Tibial nerve (tissue), 4 donors: ENCODE measurements around the gene SMC2. TPM values are rescaled to one million over a fixed set of nuclear protein-coding genes. Genes with fewer than 3 reads are reported as not detected.

Experiments
- DNase-seq, 2 donors: peaks; one replicate each; pipeline ENCODE4 v3.0.0-alpha.2; 2019; ENCODE audit warnings: low spot score in 2 of 2
- H3K27ac ChIP-seq, 4 donors: fragments of 200-600 bp; sonication (generic) in 3 of 4; one replicate each; pipeline ENCODE4 v1.5.1; 2017 to 2019; ENCODE audit warnings: mild to moderate bottlenecking in 1 of 4
- H3K27me3 ChIP-seq, 2 donors: fragments of 200-600 bp; sonication (generic) in 1 of 2; one replicate each; pipeline versions ENCODE4 v1.5.1 to v1.6.0; 2017 to 2019
- H3K36me3 ChIP-seq, 3 donors: fragments of 200-600 bp; sonication (generic); one replicate each; pipeline ENCODE4 v1.5.1; 2018 to 2019
- H3K4me1 ChIP-seq, 4 donors: fragments of 200-600 bp; sonication (generic) in 3 of 4; one replicate each; pipeline ENCODE4 v1.5.1; 2017 to 2019
- H3K4me3 ChIP-seq, 4 donors: fragments of 200-600 bp; sonication (generic) in 3 of 4; one replicate each; pipeline ENCODE4 v1.5.1; 2017 to 2019; ENCODE audit warnings: mild to moderate bottlenecking in 1 of 4, moderate library complexity in 1 of 4
- H3K9me3 ChIP-seq, 4 donors: fragments of 200-600 bp; sonication (generic) in 3 of 4; one replicate each; pipeline ENCODE4 v1.5.1; 2017 to 2019
- EP300 ChIP-seq, 2 donors: sonication (generic); formaldehyde crosslinking; IDR thresholded peaks; one replicate each; pipeline ENCODE4 v1.6.1; 2017; ENCODE audit warnings: antibody characterized with exemption in 2 of 2, mild to moderate bottlenecking in 1 of 2
- POLR2A ChIP-seq, 2 donors: fragments of 450-650 bp; IDR thresholded peaks; one replicate each; pipeline ENCODE4 v1.6.1; 2017; ENCODE audit warnings: antibody characterized with exemption in 2 of 2, mild to moderate bottlenecking in 2 of 2, moderate library complexity in 2 of 2
- WGBS, 2 donors: methylation state at CpG; one replicate each; pipeline ENCODE4 v1.1.5; 2018; 5-methylcytosine and 5-hydroxymethylcytosine counted together
- total RNA-seq, 4 donors: library from RNA; depleted of rRNA; stranded (reverse); fragments of >200 nt; gene quantifications; one replicate each; pipeline ENCODE4 v1.1.0, GENCODE V29; 2016
- TF ChIP-seq, protein P1 (sequence below), 5 experiments: fragments of 200-600 bp in 3 of 5; fragments of 450-650 bp in 2 of 5; sonication (generic) in 3 of 5; IDR thresholded peaks; one replicate each; pipeline ENCODE4 v1.5.1; 2016 to 2019; ENCODE audit warnings: antibody characterized with exemption in 5 of 5, mild to moderate bottlenecking in 3 of 5, moderate library complexity in 2 of 5

Gene SMC2
- total RNA-seq, 4 donors from 2014 or later, result 4.7 to 13.5 (median 7.3) TPM

GRCh38 chr9:104104360-104104759 lies 10.3 kb downstream of the SMC2 start:
- Histone ChIP-seq H3K4me1 (no peaks in the 10 kb centered on the region), H3K36me3 (peaks cover 0 to 86% (median 5%) of the 10 kb centered on the region in 3 donors), H3K27ac (no peak overlapping the region), H3K9me3 (no peaks in the 10 kb centered on the region), H3K4me3 (no peak overlapping the region), H3K27me3 (no peaks in the 10 kb centered on the region)
- DNase-seq, result no peak
- TF ChIP-seq EP300 (IDR thresholded peaks at IDR 0.05), result no peak
- TF ChIP-seq, protein P1, sequence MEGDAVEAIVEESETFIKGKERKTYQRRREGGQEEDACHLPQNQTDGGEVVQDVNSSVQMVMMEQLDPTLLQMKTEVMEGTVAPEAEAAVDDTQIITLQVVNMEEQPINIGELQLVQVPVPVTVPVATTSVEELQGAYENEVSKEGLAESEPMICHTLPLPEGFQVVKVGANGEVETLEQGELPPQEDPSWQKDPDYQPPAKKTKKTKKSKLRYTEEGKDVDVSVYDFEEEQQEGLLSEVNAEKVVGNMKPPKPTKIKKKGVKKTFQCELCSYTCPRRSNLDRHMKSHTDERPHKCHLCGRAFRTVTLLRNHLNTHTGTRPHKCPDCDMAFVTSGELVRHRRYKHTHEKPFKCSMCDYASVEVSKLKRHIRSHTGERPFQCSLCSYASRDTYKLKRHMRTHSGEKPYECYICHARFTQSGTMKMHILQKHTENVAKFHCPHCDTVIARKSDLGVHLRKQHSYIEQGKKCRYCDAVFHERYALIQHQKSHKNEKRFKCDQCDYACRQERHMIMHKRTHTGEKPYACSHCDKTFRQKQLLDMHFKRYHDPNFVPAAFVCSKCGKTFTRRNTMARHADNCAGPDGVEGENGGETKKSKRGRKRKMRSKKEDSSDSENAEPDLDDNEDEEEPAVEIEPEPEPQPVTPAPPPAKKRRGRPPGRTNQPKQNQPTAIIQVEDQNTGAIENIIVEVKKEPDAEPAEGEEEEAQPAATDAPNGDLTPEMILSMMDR (IDR thresholded peaks at IDR 0.05), result no peak
- TF ChIP-seq POLR2A (IDR thresholded peaks at IDR 0.05), result no peak
- WGBS, 2 donors, result 76 to 94% methylated on average over 1 of the region's 1 CpG

- H3K27ac ChIP-seq, result no peak overlapping the region
- H3K4me1 ChIP-seq, result no peaks in the 10 kb centered on the region
- peaks cover 0 to 70% (median 2%) of the 10 kb centered on the region in 3 donors for H3K36me3 ChIP-seq
- no peaks in the 10 kb centered on the region for H3K9me3 ChIP-seq
- H3K27me3 ChIP-seq, result no peaks in the 10 kb centered on the region
- WGBS, 2 donors, result 97 to 98% methylated on average over 5 of the region's 5 CpGs
- no peak overlapping the region for H3K4me3 ChIP-seq
- DNase-seq, result no peak
- no peak for TF ChIP-seq EP300 (IDR thresholded peaks at IDR 0.05)
- TF ChIP-seq, protein P1 (IDR thresholded peaks at IDR 0.05), result no peak
- no peak for TF ChIP-seq POLR2A (IDR thresholded peaks at IDR 0.05)
These were observed 13.7 kb downstream of the SMC2 start for GRCh38 chr9:104107799-104108198.

GRCh38 chr9:104108315-104108714 lies 14.2 kb downstream of the SMC2 start:
- 70 to 72% methylated on average over 4 of the region's 4 CpGs for WGBS, 2 donors
- H3K27ac ChIP-seq, result no peak overlapping the region

DNA sequence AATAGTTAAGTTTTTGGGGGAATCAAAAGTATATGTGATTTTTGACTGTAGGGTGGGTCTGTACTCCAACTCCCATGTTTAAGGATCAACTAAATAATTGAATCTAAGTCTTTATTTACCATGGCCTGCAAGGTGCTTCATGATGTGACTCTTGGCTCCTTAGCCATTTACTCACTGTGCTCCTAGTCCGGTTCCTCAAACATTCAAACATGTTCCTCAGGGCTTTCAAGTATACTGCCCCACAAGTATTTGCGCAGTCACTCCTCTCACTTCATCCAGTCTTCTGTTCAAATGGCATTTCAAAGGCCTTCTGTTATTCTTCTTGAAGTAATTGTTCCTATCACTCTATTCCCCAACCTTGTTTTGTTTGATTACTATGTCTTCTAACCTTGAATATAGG lies 16.4 kb downstream of the SMC2 start:
- Histone ChIP-seq H3K4me1 (no peaks in the 10 kb centered on the region), H3K27ac (no peak overlapping the region), H3K36me3 (peaks cover 0 to 55% (median 2%) of the 10 kb centered on the region in 3 donors), H3K27me3 (no peaks in the 10 kb centered on the region), H3K4me3 (no peak overlapping the region), H3K9me3 (no peaks in the 10 kb centered on the region)
- whole genome bisulfite sequencing, 2 donors, result 94 to 98% methylated on average over 2 of the region's 2 CpGs
- TF ChIP-seq POLR2A (IDR thresholded peaks at IDR 0.05) (no peak), EP300 (IDR thresholded peaks at IDR 0.05) (no peak)
- TF ChIP-seq, protein P1 (IDR thresholded peaks at IDR 0.05), result no peak
- DNase-seq, result no peak

More at GRCh38 chr9:104108315-104108714, 14.2 kb downstream of the SMC2 start:
- Histone ChIP-seq H3K4me3 (no peak overlapping the region), H3K4me1 (no peaks in the 10 kb centered on the region), H3K36me3 (peaks cover 0 to 65% (median 2%) of the 10 kb centered on the region in 3 donors), H3K9me3 (no peaks in the 10 kb centered on the region), H3K27me3 (no peaks in the 10 kb centered on the region)
- DNase-seq, result no peak
- TF ChIP-seq POLR2A (IDR thresholded peaks at IDR 0.05), result no peak
- no peak for TF ChIP-seq EP300 (IDR thresholded peaks at IDR 0.05)
- TF ChIP-seq, protein P1 (IDR thresholded peaks at IDR 0.05), result no peak

- Histone ChIP-seq H3K4me1 (no peaks in the 10 kb centered on the region), H3K4me3 (no peak overlapping the region), H3K36me3 (peaks cover 0 to 80% (median 0%) of the 10 kb centered on the region in 3 donors), H3K27ac (no peak overlapping the region), H3K27me3 (no peaks in the 10 kb centered on the region), H3K9me3 (no peaks in the 10 kb centered on the region)
- DNase-seq, result no peak
- TF ChIP-seq POLR2A (IDR thresholded peaks at IDR 0.05), result no peak
- no peak for TF ChIP-seq EP300 (IDR thresholded peaks at IDR 0.05)
- TF ChIP-seq, protein P1 (IDR thresholded peaks at IDR 0.05), result no peak
- WGBS, 2 donors, result 94 to 95% methylated on average over 6 of the region's 6 CpGs
These were observed 24.8 kb downstream of the SMC2 start for GRCh38 chr9:104118916-104119315.
